IMR-90 (cell line): Measurements from ENCODE around the gene TM4SF18. TPM values are rescaled to one million over a fixed set of nuclear protein-coding genes. Genes with fewer than 3 reads are reported as not detected.

Experiments used
- ATAC-seq: fragments of 200-7000 bp; cut with Tn5 transposase; 2 replicates; pipeline ENCODE4 v1.9.1; 2020; ENCODE audit warnings: low read depth, mild to moderate bottlenecking, moderate library complexity
- BruUV-seq: library from RNA; stranded (reverse); fragments of 400-500 nt; replicated peaks from 2 replicates; lab custom pipeline; 2021; lab: Mats Ljungman, UMichigan
- CTCF ChIA-PET: fragments of 300-600 bp; formaldehyde crosslinking; extraction: SDS; loops from one replicate; lab custom pipeline; 2021; ENCODE audit warnings: antibody characterized with exemption; lab: Yijun Ruan, JAX
- POLR2A ChIA-PET: fragments of 300-600 bp; sonication (Branson Sonifier 250); formaldehyde crosslinking; loops from one replicate; lab custom pipeline; 2022; ENCODE audit warnings: antibody characterized with exemption; ENCODE audit not compliant: unreplicated experiment; lab: Charles Lee
- DNase-seq: peaks from one replicate; pipeline ENCODE4 v3.0.0; 2013
- H2AFZ ChIP-seq: replicated peaks from 2 replicates; pipeline ENCODE3; 2013; ENCODE audit warnings: low read length, mild to moderate bottlenecking; ENCODE audit not compliant: poor library complexity
- H2AK5ac ChIP-seq: 2 replicates; pipeline ENCODE4 v1.6.1; 2013; ENCODE audit warnings: low read depth, low read length, inconsistent platforms
- H2AK9ac ChIP-seq: replicated peaks from 2 replicates; pipeline ENCODE3; 2013; ENCODE audit warnings: mild to moderate bottlenecking, low read depth, low read length, moderate library complexity; ENCODE audit not compliant: poor library complexity
- H2BK120ac ChIP-seq: 2 replicates; pipeline ENCODE4 v1.6.1; 2013; ENCODE audit warnings: low read depth, low read length, inconsistent platforms
- H2BK15ac ChIP-seq: 3 replicates; pipeline ENCODE4 v1.6.1; 2013; ENCODE audit warnings: low read depth, low read length, inconsistent platforms
- H2BK20ac ChIP-seq: 2 replicates; pipeline ENCODE4 v1.6.1; 2013; ENCODE audit warnings: low read depth, mild to moderate bottlenecking, inconsistent platforms, low read length, moderate library complexity
- H2BK5ac ChIP-seq: 2 replicates; pipeline ENCODE4 v1.6.1; 2013; ENCODE audit warnings: mild to moderate bottlenecking, low read depth, low read length, inconsistent platforms; ENCODE audit not compliant: poor library complexity, severe bottlenecking
- H3K14ac ChIP-seq: replicated peaks from 2 replicates; pipeline ENCODE4 v1.6.1; 2013; ENCODE audit warnings: low read depth, low read length, inconsistent platforms
- H3K18ac ChIP-seq: 2 replicates; pipeline ENCODE4 v1.6.1; 2013; ENCODE audit warnings: low read depth, low read length, control low read depth
- H3K23ac ChIP-seq: 2 replicates; pipeline ENCODE4 v1.6.1; 2013; ENCODE audit warnings: low read depth, low read length, inconsistent platforms
- H3K27ac ChIP-seq: 2 replicates; pipeline ENCODE4 v1.5.1; 2013; ENCODE audit warnings: mild to moderate bottlenecking, control low read depth, low read length; ENCODE audit not compliant: insufficient read depth
- H3K27me3 ChIP-seq: 2 replicates; pipeline ENCODE4 v1.6.1; 2013; ENCODE audit warnings: low read length; ENCODE audit not compliant: control insufficient read depth, insufficient read depth
- H3K36me3 ChIP-seq: 2 replicates; pipeline ENCODE4 v1.6.1; 2013; ENCODE audit warnings: low read length, mixed read lengths; ENCODE audit not compliant: control insufficient read depth, insufficient read depth
- H3K4ac ChIP-seq: 2 replicates; pipeline ENCODE4 v1.6.1; 2013; ENCODE audit warnings: low read depth, low read length, inconsistent platforms
- H3K4me1 ChIP-seq: 2 replicates; pipeline ENCODE4 v1.6.1; 2013; ENCODE audit warnings: low read length, mixed read lengths; ENCODE audit not compliant: control insufficient read depth, insufficient read depth
- H3K4me2 ChIP-seq: 2 replicates; pipeline ENCODE4 v1.6.1; 2013; ENCODE audit warnings: low read depth, mild to moderate bottlenecking, control low read depth, low read length, moderate library complexity
- H3K4me3 ChIP-seq: 2 replicates; pipeline ENCODE4 v1.5.1; 2013; ENCODE audit warnings: low read depth, mild to moderate bottlenecking, control low read depth, low read length, moderate library complexity; ENCODE audit not compliant: insufficient read depth
- H3K56ac ChIP-seq: 2 replicates; pipeline ENCODE4 v1.6.1; 2013; ENCODE audit warnings: low read length, inconsistent platforms; ENCODE audit not compliant: insufficient read depth; ENCODE audit errors: extremely low read depth
- H3K79me1 ChIP-seq, 2 experiments: 2 replicates each; pipeline ENCODE4 v1.6.1; 2013; ENCODE audit warnings: low read length in 2 of 2, inconsistent platforms in 1 of 2, low read depth in 1 of 2
- H3K9ac ChIP-seq: 2 replicates; pipeline ENCODE4 v1.6.1; 2013; ENCODE audit warnings: low read depth, low read length, control low read depth
- H3K9me1 ChIP-seq: 2 replicates; pipeline ENCODE4 v1.6.1; 2013; ENCODE audit warnings: low read length, inconsistent platforms; ENCODE audit not compliant: insufficient read depth
- H3K9me3 ChIP-seq: 2 replicates; pipeline ENCODE4 v1.6.1; 2013; ENCODE audit warnings: low read length; ENCODE audit not compliant: control insufficient read depth, insufficient read depth
- H4K20me1 ChIP-seq: 2 replicates; pipeline ENCODE4 v1.6.1; 2013; ENCODE audit warnings: low read length, inconsistent platforms; ENCODE audit not compliant: insufficient read depth
- H4K5ac ChIP-seq: 2 replicates; pipeline ENCODE4 v1.6.1; 2013; ENCODE audit warnings: mild to moderate bottlenecking, low read depth, low read length, control low read depth
- H4K8ac ChIP-seq, 2 experiments: 2 replicates each; pipeline ENCODE4 v1.6.1; 2013; ENCODE audit warnings: low read depth in 2 of 2, low read length in 2 of 2, control low read depth in 1 of 2, inconsistent platforms in 1 of 2
- H4K91ac ChIP-seq: 2 replicates; pipeline ENCODE4 v1.6.1; 2013; ENCODE audit warnings: low read depth, low read length, inconsistent platforms; ENCODE audit not compliant: insufficient read depth
- CHD1 ChIP-seq: IDR thresholded peaks from 2 replicates; pipeline ENCODE4 v1.6.1; 2012; ENCODE audit warnings: low read depth, low read length, improper control_type of control experiment
- ELK1 ChIP-seq: fragments of 150-350 bp; IDR thresholded peaks from 2 replicates; pipeline ENCODE4 v1.6.1; 2016; ENCODE audit warnings: low read depth, mild to moderate bottlenecking, low read length, moderate library complexity, borderline replicate concordance
- MXI1 ChIP-seq: IDR thresholded peaks from 2 replicates; pipeline ENCODE4 v1.6.1; 2012; ENCODE audit warnings: low read depth, mild to moderate bottlenecking, low read length, moderate library complexity, borderline replicate concordance
- NFE2L2 ChIP-seq: fragments of 150-350 bp; IDR thresholded peaks from 2 replicates; pipeline ENCODE4 v1.6.1; 2016; ENCODE audit warnings: low read depth, mild to moderate bottlenecking, low read length
- POLR2A ChIP-seq: IDR thresholded peaks from 2 replicates; pipeline ENCODE4 v1.6.1; 2012; ENCODE audit warnings: mild to moderate bottlenecking, low read depth, low read length
- RAD21 ChIP-seq: IDR thresholded peaks from 2 replicates; pipeline ENCODE4 v1.6.1; 2012; ENCODE audit warnings: low read length, improper control_type of control experiment
- SMC3 ChIP-seq: fragments of 150-350 bp; IDR thresholded peaks from 2 replicates; pipeline ENCODE4 v1.6.1; 2016; ENCODE audit warnings: low read depth, mild to moderate bottlenecking, antibody characterized with exemption, low read length, moderate library complexity
- USF2 ChIP-seq: fragments of 150-350 bp; IDR thresholded peaks from 2 replicates; pipeline ENCODE4 v1.6.1; 2017; ENCODE audit warnings: mild to moderate bottlenecking, antibody characterized with exemption, low read length, low read depth
- WGBS, 2 experiments: methylation state at CpG; one replicate each; pipeline versions ENCODE4 v1.1.5 to v1.1.7; 2013; ENCODE audit warnings: missing lambda C conversion rate in 2 of 2; ENCODE audit not compliant: insufficient read length in 1 of 2; ENCODE audit errors: extremely low coverage in 2 of 2; 5-methylcytosine and 5-hydroxymethylcytosine counted together
- dilution Hi-C: fragments of 300-500 bp; cut with HindIII; formaldehyde crosslinking; loops from one replicate; pipeline ENCODE4 v1.14.3; 2018; ENCODE audit warnings: low sequenced_read_pairs; ENCODE audit not compliant: unreplicated experiment
- in situ Hi-C: fragments of 300-500 bp; cut with MboI; formaldehyde crosslinking; loops from 3 replicates; pipeline ENCODE4 v1.14.3; 2019; ENCODE audit warnings: low sequenced_read_pairs, inconsistent platforms, mixed read lengths
- intact Hi-C: fragments of 100-400 bp; cut with micrococcal nuclease; formaldehyde crosslinking; loops from 2 replicates; pipeline ENCODE4 v1.10.0; 2022
- polyA plus RNA-seq, 3 experiments: library from polyadenylated mRNA; depleted of rRNA; stranded (reverse); fragments of >200 nt; gene quantifications; 2 replicates each; pipeline ENCODE4 v1.2.3, GENCODE V29; 2012; ENCODE audit warnings: low replicate concordance in 1 of 3
- total RNA-seq: library from RNA; depleted of rRNA; stranded (reverse); fragments of >200 nt; gene quantifications from 2 replicates; pipeline ENCODE4 v1.2.3, GENCODE V29; 2012

TM4SF18 gene
- total and polyA plus RNA-seq, 2 of the 4 experiments (the other 2 are of a cell fraction), result under 0.01 TPM; not detected in 1

- Histone ChIP-seq H3K9me1 (peaks cover 14% of the 10 kb centered on the region), H2BK5ac (peak overlapping the region; percentile 91), H3K14ac (peak overlapping the region; percentile 81; the same call in 1 of the 2 replicates), H2AK5ac (peak overlapping the region; percentile 62), H4K8ac (peak overlapping the region; percentile 49 to 60; a peak in 3 of 4 replicates), H3K79me1 (peaks cover 13 to 35% of the 10 kb centered on the region in 2 experiments), H3K9ac (no peak overlapping the region), H3K4me2 (peak overlapping the region; percentile 10; the same call in 1 of the 2 replicates), H2AK9ac (no peak overlapping the region), H3K27ac (peak overlapping the region; percentile 22; the same call in 1 of the 2 replicates), H2BK120ac (peak overlapping the region; percentile 67), H3K56ac (no peak overlapping the region; the same call in 1 of the 2 replicates), H2AFZ (no peak overlapping the region), H3K18ac (peak overlapping the region; percentile 88), H2BK15ac (peak overlapping the region; percentile 51; the same call in 2 of the 3 replicates), H3K36me3 (peaks cover 26% of the 10 kb centered on the region), H3K4me1 (peaks cover 17% of the 10 kb centered on the region), H4K20me1 (no peaks in the 10 kb centered on the region), H3K4ac (peak overlapping the region; percentile 65; the same call in 1 of the 2 replicates), H3K9me3 (no peaks in the 10 kb centered on the region), H2BK20ac (peak overlapping the region; percentile 72), H4K5ac (peak overlapping the region; percentile 57; the same call in 1 of the 2 replicates), H3K23ac (peak overlapping the region; percentile 57; the same call in 1 of the 2 replicates), H3K27me3 (no peaks in the 10 kb centered on the region), H3K4me3 (no peak overlapping the region), H4K91ac (peak overlapping the region; percentile 64)
- TF ChIP-seq SMC3 (no peak), CHD1 (peak; percentile 82; the same call in 1 of the 2 replicates), RAD21 (no peak), ELK1 (no peak), MXI1 (no peak), USF2 (no peak), NFE2L2 (no peak), POLR2A (peak; percentile 63)
- CTCF ChIA-PET, result no interaction called here
- DNase-seq, result peak; percentile 49
- dilution Hi-C loops (no loop called here), intact Hi-C loops (no loop called here), in situ Hi-C loops (no loop called here)
- no TSS peak for BruUV-seq
- no CpG with 5 or more reads among the region's 3 CpGs for WGBS, 2 experiments
- POLR2A ChIA-PET, result interaction anchor here (0.9 to 1.2 kb wide), 2 partner anchors 70 to 102 kb away, joined by 3 to 4 read pairs; no protein-coding TSS in a partner anchor
- no peak for ATAC-seq
Observed at GRCh38 chr3:149369991-149370866, 36.8 kb upstream of the TM4SF18 start.
